Ascending aorta (tissue), 2 donors: ENCODE data around the gene TLE5. TPM values are rescaled to one million over a fixed set of nuclear protein-coding genes. Genes with fewer than 3 reads are reported as not detected.

Source experiments
- DNase-seq, 2 donors: peaks; one replicate each; pipeline ENCODE4 v3.0.0-alpha.2; 2019; ENCODE audit warnings: low spot score in 2 of 2
- H3K27ac ChIP-seq, 2 donors: fragments of 200-600 bp; sonication (generic); one replicate each; pipeline ENCODE4 v1.5.1; 2016 to 2017; ENCODE audit warnings: mild to moderate bottlenecking in 1 of 2
- H3K27me3 ChIP-seq: fragments of 200-600 bp; sonication (generic); one replicate; pipeline ENCODE4 v1.5.1; 2017
- H3K36me3 ChIP-seq, 2 donors: fragments of 200-600 bp; sonication (generic); one replicate each; pipeline ENCODE4 v1.5.1; 2016
- H3K4me1 ChIP-seq, 2 donors: fragments of 200-600 bp; sonication (generic); one replicate each; pipeline ENCODE4 v1.5.1; 2016 to 2017; ENCODE audit warnings: mild to moderate bottlenecking in 1 of 2
- H3K4me3 ChIP-seq, 2 donors: fragments of 200-600 bp; sonication (generic); one replicate each; pipeline ENCODE4 v1.5.1; 2016 to 2017; ENCODE audit warnings: mild to moderate bottlenecking in 1 of 2
- H3K9me3 ChIP-seq, 2 donors: fragments of 200-600 bp; sonication (generic); one replicate each; pipeline ENCODE4 v1.5.1; 2016
- CTCF ChIP-seq, 3 experiments: fragments of 200-600 bp in 2 of 3; fragments of 450-650 bp in 1 of 3; sonication (generic) in 2 of 3; IDR thresholded peaks; one replicate each; pipeline ENCODE4 v1.5.1; 2016 to 2019; ENCODE audit warnings: antibody characterized with exemption in 3 of 3, mild to moderate bottlenecking in 1 of 3, moderate library complexity in 1 of 3
- intact Hi-C: fragments of 100-400 bp; cut with DNase I; formaldehyde crosslinking; loops from one replicate; pipeline ENCODE4 v1.15.1; 2023
- total RNA-seq: library from RNA; depleted of rRNA; stranded (reverse); fragments of >200 nt; gene quantifications from one replicate; pipeline ENCODE4 v1.1.0, GENCODE V29; 2016

The TLE5 gene
- total RNA-seq, 1 donor from 2014 or later: 559 TPM

- TF ChIP-seq CTCF (IDR thresholded peaks at IDR 0.05): no peak
- Histone ChIP-seq H3K4me1 (peaks cover 0 to 4% of the 10 kb centered on the region in 2 donors), H3K4me3 (no peak overlapping the region), H3K9me3 (no peaks in the 10 kb centered on the region), H3K36me3 (no peaks in the 10 kb centered on the region), H3K27me3 (no peaks in the 10 kb centered on the region), H3K27ac (no peak overlapping the region)
- intact Hi-C loops: no loop called here
- no peak for DNase-seq
Measured at GRCh38 chr19:3025549-3025886, 36.8 kb downstream of the TLE5 start.

GRCh38 chr19:3024870-3025548, 37.3 kb downstream of the TLE5 start:
- intact Hi-C loops: no loop called here
- DNase-seq: no peak

GRCh38 chr19:3024509-3024869, 37.8 kb downstream of the TLE5 start:
- no peak overlapping the region for H3K4me3 ChIP-seq
- TF ChIP-seq CTCF (IDR thresholded peaks at IDR 0.05): no peak
- no peaks in the 10 kb centered on the region for H3K9me3 ChIP-seq
- intact Hi-C loops: no loop called here
- H3K36me3 ChIP-seq: no peaks in the 10 kb centered on the region
- no peaks in the 10 kb centered on the region for H3K27me3 ChIP-seq
- no peak overlapping the region for H3K27ac ChIP-seq
- peaks cover 0 to under 1% of the 10 kb centered on the region in 2 donors for H3K4me1 ChIP-seq
- no peak for DNase-seq

More at GRCh38 chr19:3024870-3025548, 37.3 kb downstream of the TLE5 start:
- Histone ChIP-seq H3K36me3 (no peaks in the 10 kb centered on the region), H3K27ac (no peak overlapping the region), H3K9me3 (no peaks in the 10 kb centered on the region), H3K4me1 (peaks cover 0 to 4% of the 10 kb centered on the region in 2 donors), H3K27me3 (no peaks in the 10 kb centered on the region), H3K4me3 (no peak overlapping the region)
- TF ChIP-seq CTCF (IDR thresholded peaks at IDR 0.05): no peak

- no peaks in the 10 kb centered on the region for H3K36me3 ChIP-seq
- no peaks in the 10 kb centered on the region for H3K9me3 ChIP-seq
- TF ChIP-seq CTCF (IDR thresholded peaks at IDR 0.05): no peak
- intact Hi-C loops: no loop called here
- no peak for DNase-seq
- H3K4me3 ChIP-seq: no peak overlapping the region
- no peaks in the 10 kb centered on the region for H3K27me3 ChIP-seq
- H3K27ac ChIP-seq: no peak overlapping the region
- H3K4me1 ChIP-seq: no peaks in the 10 kb centered on the region
Measured at GRCh38 chr19:3020321-3020960, 41.9 kb downstream of the TLE5 start.

GRCh38 chr19:3019211-3019854, 43.0 kb downstream of the TLE5 start:
- TF ChIP-seq CTCF (IDR thresholded peaks at IDR 0.05): no peak

More at GRCh38 chr19:3019211-3019854, 43.0 kb downstream of the TLE5 start:
- Histone ChIP-seq H3K4me1 (no peaks in the 10 kb centered on the region), H3K4me3 (no peak overlapping the region), H3K27ac (no peak overlapping the region), H3K9me3 (no peaks in the 10 kb centered on the region), H3K27me3 (no peaks in the 10 kb centered on the region), H3K36me3 (peaks cover 0 to under 1% of the 10 kb centered on the region in 2 donors)
- DNase-seq: no peak
- intact Hi-C loops: no loop called here
